K562 (cell line): ENCODE results near the gene MRPL58. TPM values are rescaled to one million over a fixed set of nuclear protein-coding genes. Genes with fewer than 3 reads are reported as not detected.

Experiments
- ATAC-seq: fragments of 200-7000 bp; cut with Tn5 transposase; 3 replicates; pipeline ENCODE4 v1.9.1; 2020; ENCODE audit warnings: moderate library complexity
- BruUV-seq: library from RNA; stranded (reverse); fragments of 400-500 nt; replicated peaks from 2 replicates; lab custom pipeline; 2021; lab: Mats Ljungman, UMichigan
- CTCF ChIA-PET: fragments of 300-600 bp; formaldehyde crosslinking; extraction: SDS; loops from one replicate; lab custom pipeline; 2021; ENCODE audit warnings: low intra/inter-chr PET ratio; lab: Yijun Ruan, JAX
- POLR2A ChIA-PET: fragments of 300-600, 350-650 bp; sonication (Branson Sonifier 250); formaldehyde crosslinking; extraction: SDS; loops from one replicate; lab custom pipeline; 2021; ENCODE audit warnings: antibody characterized with exemption, inconsistent platforms; lab: Yijun Ruan, JAX
- DNase-seq, 4 experiments: peaks; one replicate each; pipeline versions ENCODE4 v3.0.0 to v3.0.0-alpha.2; 2011 to 2018; ENCODE audit warnings: low spot score in 3 of 4, mixed read lengths in 3 of 4; ENCODE audit errors: extremely low read depth in 1 of 4
- FAIRE-seq: peaks from 2 replicates; lab custom pipeline; 2011; peaks lifted over from hg19 to GRCh38; lab: Jason Lieb, UNC
- H2AFZ ChIP-seq: 2 replicates; pipeline ENCODE4 v1.6.0; 2011; ENCODE audit warnings: low read depth, low read length, control low read depth, inconsistent platforms
- H3K27ac ChIP-seq: fragments of 200-600 bp; 3 replicates; pipeline ENCODE4 v1.8.0; 2011; ENCODE audit warnings: low read depth, mild to moderate bottlenecking, control low read depth, inconsistent platforms, low read length, moderate library complexity, mixed read lengths; ENCODE audit errors: extremely low read depth
- H3K27me3 ChIP-seq, 2 experiments: fragments of 300-600 bp in 1 of 2; 2 replicates in 1 of 2; 3 replicates in 1 of 2; pipeline versions ENCODE4 v1.6.0 to v1.8.0; 2011; ENCODE audit warnings: inconsistent platforms in 2 of 2, low read length in 2 of 2, mild to moderate bottlenecking in 1 of 2, mixed read lengths in 1 of 2, moderate library complexity in 1 of 2; ENCODE audit not compliant: control insufficient read depth in 2 of 2, insufficient read depth in 2 of 2
- H3K36me3 ChIP-seq: fragments of 300-600 bp; 3 replicates; pipeline ENCODE4 v1.8.0; 2011; ENCODE audit warnings: mild to moderate bottlenecking, low read length, inconsistent platforms; ENCODE audit not compliant: control insufficient read depth, insufficient read depth
- H3K4me1 ChIP-seq, 2 experiments: fragments of 200-600 bp in 1 of 2; replicated peaks in 1 of 2; 2 replicates in 1 of 2; 3 replicates in 1 of 2; pipeline versions ENCODE4 v1.5.1 to v1.8.0; 2011; ENCODE audit warnings: inconsistent platforms in 2 of 2, low read length in 2 of 2, mild to moderate bottlenecking in 1 of 2, mixed read lengths in 1 of 2, moderate library complexity in 1 of 2; ENCODE audit not compliant: control insufficient read depth in 2 of 2, insufficient read depth in 2 of 2
- H3K4me2 ChIP-seq: 2 replicates; pipeline ENCODE4 v1.6.1; 2011; ENCODE audit warnings: low read length, control low read depth, inconsistent platforms, mixed read lengths; ENCODE audit not compliant: insufficient read depth
- H3K4me3 ChIP-seq: fragments of 200-600 bp; sonication (generic), shearing (Covaris generic); 2 replicates; pipeline ENCODE4 v1.5.1; 2016; ENCODE audit warnings: control low read depth, inconsistent platforms
- H3K79me2 ChIP-seq: fragments of 200-600 bp; 3 replicates; pipeline ENCODE4 v1.8.0; 2011; ENCODE audit warnings: low read length, inconsistent platforms; ENCODE audit not compliant: control insufficient read depth, insufficient read depth
- H3K9ac ChIP-seq, 2 experiments: 2 replicates each; pipeline versions ENCODE4 v1.6.0 to v1.6.1; 2011; ENCODE audit warnings: low read depth in 2 of 2, low read length in 2 of 2, control low read depth in 1 of 2, inconsistent platforms in 1 of 2, mild to moderate bottlenecking in 1 of 2, mixed read lengths in 1 of 2; ENCODE audit not compliant: insufficient read depth in 1 of 2
- H3K9me1 ChIP-seq: one replicate; pipeline ENCODE4 v1.6.0; 2011; ENCODE audit warnings: inconsistent platforms, mild to moderate bottlenecking, low read length, moderate library complexity; ENCODE audit not compliant: control insufficient read depth, insufficient read depth
- H3K9me3 ChIP-seq: replicated peaks from 2 replicates; pipeline ENCODE4 v1.5.1; 2011; ENCODE audit warnings: low read depth, low read length, inconsistent platforms; ENCODE audit not compliant: control insufficient read depth, insufficient read depth
- H4K20me1 ChIP-seq: replicated peaks from 2 replicates; pipeline ENCODE4 v1.6.1; 2011; ENCODE audit warnings: low read length, inconsistent platforms, mixed read lengths; ENCODE audit not compliant: control insufficient read depth, insufficient read depth
- DACH1 ChIP-seq: fragments of 450-650 bp; IDR thresholded peaks from 2 replicates; pipeline ENCODE4 v1.6.1; 2018; ENCODE audit not compliant: partially characterized antibody
- DPF2 ChIP-seq: fragments of 450-650 bp; IDR thresholded peaks from 2 replicates; pipeline ENCODE4 v1.6.1; 2016
- ERF ChIP-seq: fragments of 450-650 bp; formaldehyde crosslinking; IDR thresholded peaks from 2 replicates; pipeline ENCODE4 v1.4.0; 2020; ENCODE audit warnings: mild to moderate bottlenecking, mixed read lengths
- HMGN3 ChIP-seq: IDR thresholded peaks from 2 replicates; pipeline ENCODE4 v1.6.1; 2011; ENCODE audit warnings: borderline replicate concordance, low read depth, mild to moderate bottlenecking, mixed read lengths, low read length; ENCODE audit not compliant: insufficient read length; ENCODE audit errors: extremely low read depth
- ILK ChIP-seq: fragments of 450-650 bp; IDR thresholded peaks from 2 replicates; pipeline ENCODE4 v1.6.1; 2016; ENCODE audit warnings: missing genetic modification characterization, low read depth, mild to moderate bottlenecking, missing compliant biosample characterization, moderate library complexity, borderline replicate concordance
- PYGO2 ChIP-seq: fragments of 450-650 bp; IDR thresholded peaks from 2 replicates; pipeline ENCODE4 v1.6.1; 2016; ENCODE audit warnings: mild to moderate bottlenecking, missing genetic modification characterization, moderate library complexity, missing compliant biosample characterization
- SRSF1 ChIP-seq: fragments of 200-400 bp; formaldehyde crosslinking; IDR thresholded peaks from 2 replicates; pipeline ENCODE4 v1.6.1; 2017; ENCODE audit warnings: mild to moderate bottlenecking, low read depth, low read length, moderate library complexity
- WHSC1 ChIP-seq: IDR thresholded peaks from one replicate; pipeline ENCODE4 v1.6.1; 2012; ENCODE audit warnings: low read length, control low read depth, inconsistent platforms
- ZBTB2 ChIP-seq: fragments of 450-650 bp; IDR thresholded peaks from 2 replicates; pipeline ENCODE4 v1.6.1; 2016; ENCODE audit warnings: antibody characterized with exemption
- ZKSCAN3 ChIP-seq: fragments of 250-450 bp; sonication (Bioruptor Pico); IDR thresholded peaks from 2 replicates; pipeline ENCODE4 v1.4.0; 2020
- WGBS: fragments of 100-300 bp; shearing (Covaris generic); methylation state at CpG from one replicate; pipeline ENCODE4 v1.1.6; 2016; ENCODE audit warnings: low coverage, mixed read lengths; ENCODE audit not compliant: insufficient coverage; ENCODE audit errors: missing lambda C conversion rate; 5-methylcytosine and 5-hydroxymethylcytosine counted together
- in situ Hi-C: fragments of 300-500 bp; cut with MboI; formaldehyde crosslinking; loops from 4 replicates; pipeline ENCODE4 v1.15.0; 2018; ENCODE audit warnings: inconsistent platforms, mixed read lengths
- intact Hi-C: fragments of 100-400 bp; cut with micrococcal nuclease; formaldehyde crosslinking; loops from 2 replicates; pipeline ENCODE4 v1.14.2; 2022
- polyA plus RNA-seq, 8 experiments: library from polyadenylated mRNA; depleted of rRNA in 4 of 8; stranded (reverse) in 5 of 8; unstranded in 3 of 8; fragments of >200 nt; fragmentation: Nextera tagmentation in 2 of 8; fragmentation: Illumina TruSeq in 1 of 8; extraction: Ambion mirVana in 2 of 8; extraction: Trizol in 1 of 8; gene quantifications; 2 replicates each; pipeline versions ENCODE4 v1.2.1 to v1.2.3, GENCODE V29; 2011 to 2014; ENCODE audit warnings: inconsistent platforms in 1 of 8, missing spikeins in 1 of 8
- total RNA-seq, 7 experiments: library from RNA; depleted of rRNA in 6 of 7; stranded (reverse); fragments of >200 nt in 6 of 7; fragmentation: Illumina TruSeq in 2 of 7; extraction: Trizol in 2 of 7; gene quantifications; 2 replicates each; pipeline versions ENCODE4 v1.2.1 to v1.2.3, GENCODE V29; 2011 to 2021; ENCODE audit warnings: low replicate concordance in 1 of 7
- TF ChIP-seq, protein P1 (sequence below): IDR thresholded peaks from 2 replicates; pipeline ENCODE4 v1.6.1; 2011; ENCODE audit warnings: borderline replicate concordance, low read depth, mild to moderate bottlenecking, moderate library complexity, low read length; ENCODE audit not compliant: insufficient read depth, poor library complexity, severe bottlenecking
- TF ChIP-seq, protein P2 (sequence below): sonication (generic); formaldehyde crosslinking; IDR thresholded peaks from 2 replicates; pipeline ENCODE4 v1.8.0; 2022; ENCODE audit warnings: mild to moderate bottlenecking, missing genetic modification reagents

MRPL58 gene
- total and polyA plus RNA-seq, 9 of the 15 experiments (the other 6 are each of a cell fraction or from before 2014, with no cell fraction given), result 30.8 to 107 (median 72.4) TPM

DNA sequence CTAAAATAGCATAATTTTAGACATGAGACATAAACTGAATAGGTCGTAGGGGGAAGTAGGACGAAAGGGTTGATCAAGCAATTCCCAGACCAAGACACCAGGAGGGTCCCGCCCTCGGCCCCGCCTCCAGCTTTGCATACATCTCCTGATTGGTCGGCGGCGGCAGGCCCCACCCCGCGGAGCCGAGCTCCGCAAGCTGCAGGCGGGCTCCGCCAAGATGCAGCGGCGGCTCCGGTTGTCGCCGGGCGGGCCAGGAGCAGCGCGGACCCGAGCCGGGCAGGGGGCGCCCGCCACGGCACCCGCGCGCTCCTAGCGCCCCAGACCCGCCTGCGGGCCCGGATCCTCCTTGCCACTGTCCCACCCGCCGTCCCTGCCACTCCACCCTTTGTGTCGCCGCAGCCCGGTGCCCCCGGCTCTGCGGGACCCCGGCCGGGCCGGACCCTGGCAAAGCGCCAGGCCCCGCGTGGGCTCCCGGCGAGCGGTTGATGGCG lies 25.0 kb upstream of the MRPL58 start, which contains the start of gene CDR2L (continued):
- TF ChIP-seq, protein P1, sequence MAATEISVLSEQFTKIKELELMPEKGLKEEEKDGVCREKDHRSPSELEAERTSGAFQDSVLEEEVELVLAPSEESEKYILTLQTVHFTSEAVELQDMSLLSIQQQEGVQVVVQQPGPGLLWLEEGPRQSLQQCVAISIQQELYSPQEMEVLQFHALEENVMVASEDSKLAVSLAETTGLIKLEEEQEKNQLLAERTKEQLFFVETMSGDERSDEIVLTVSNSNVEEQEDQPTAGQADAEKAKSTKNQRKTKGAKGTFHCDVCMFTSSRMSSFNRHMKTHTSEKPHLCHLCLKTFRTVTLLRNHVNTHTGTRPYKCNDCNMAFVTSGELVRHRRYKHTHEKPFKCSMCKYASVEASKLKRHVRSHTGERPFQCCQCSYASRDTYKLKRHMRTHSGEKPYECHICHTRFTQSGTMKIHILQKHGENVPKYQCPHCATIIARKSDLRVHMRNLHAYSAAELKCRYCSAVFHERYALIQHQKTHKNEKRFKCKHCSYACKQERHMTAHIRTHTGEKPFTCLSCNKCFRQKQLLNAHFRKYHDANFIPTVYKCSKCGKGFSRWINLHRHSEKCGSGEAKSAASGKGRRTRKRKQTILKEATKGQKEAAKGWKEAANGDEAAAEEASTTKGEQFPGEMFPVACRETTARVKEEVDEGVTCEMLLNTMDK, result peak; percentile 68
- no peak for TF ChIP-seq DACH1
- no peak for TF ChIP-seq ZKSCAN3 (CRISPR knock-in tag)
- no peak for TF ChIP-seq SRSF1
- no peak for TF ChIP-seq WHSC1

GRCh38 chr17:74987909-74988711 lies 24.4 kb upstream of the MRPL58 start:
- H2AFZ ChIP-seq, result peak overlapping the region; percentile 94
- no peaks in the 10 kb centered on the region for H3K9me1 ChIP-seq
- H3K9me3 ChIP-seq, result no peaks in the 10 kb centered on the region
- ChIA-PET CTCF (interaction anchor here (0.6 to 1.1 kb wide), 3 partner anchors 18 to 85 kb away, joined by 3 to 5 read pairs (median 4); no protein-coding TSS in a partner anchor), POLR2A (interaction anchor here (0.5 to 6.4 kb wide), 15 partner anchors 8 to 750 kb away, joined by 3 to 56 read pairs (median 4); partner anchors contain the start of gene MRPL58)
- peaks cover 7% of the 10 kb centered on the region; the same call in 1 of the 2 replicates for H4K20me1 ChIP-seq
- H3K79me2 ChIP-seq, result peaks cover 10% of the 10 kb centered on the region; the same call in 2 of the 3 replicates
- H3K27ac ChIP-seq, result peak overlapping the region; percentile 75
- H3K4me2 ChIP-seq, result peak overlapping the region; percentile 94
- in situ Hi-C loops, result no loop called here
- H3K36me3 ChIP-seq, result no peaks in the 10 kb centered on the region
- 1% methylated on average over 33 of the region's 76 CpGs for WGBS
- ATAC-seq, result peak; percentile 81
- H3K4me1 ChIP-seq, result peaks cover 12 to 34% of the 10 kb centered on the region in 2 experiments; a peak in 4 of 5 replicates
- no TSS peak for BruUV-seq
- peak; percentile 70 to 78 (median 77) for DNase-seq
- intact Hi-C loops, result no loop called here
- peak; percentile 56 for FAIRE-seq
- H3K4me3 ChIP-seq, result peak overlapping the region; percentile 83
- H3K27me3 ChIP-seq, result no peaks in the 10 kb centered on the region
- peak overlapping the region; percentile 69 to 93 for H3K9ac ChIP-seq
- TF ChIP-seq, protein P2, sequence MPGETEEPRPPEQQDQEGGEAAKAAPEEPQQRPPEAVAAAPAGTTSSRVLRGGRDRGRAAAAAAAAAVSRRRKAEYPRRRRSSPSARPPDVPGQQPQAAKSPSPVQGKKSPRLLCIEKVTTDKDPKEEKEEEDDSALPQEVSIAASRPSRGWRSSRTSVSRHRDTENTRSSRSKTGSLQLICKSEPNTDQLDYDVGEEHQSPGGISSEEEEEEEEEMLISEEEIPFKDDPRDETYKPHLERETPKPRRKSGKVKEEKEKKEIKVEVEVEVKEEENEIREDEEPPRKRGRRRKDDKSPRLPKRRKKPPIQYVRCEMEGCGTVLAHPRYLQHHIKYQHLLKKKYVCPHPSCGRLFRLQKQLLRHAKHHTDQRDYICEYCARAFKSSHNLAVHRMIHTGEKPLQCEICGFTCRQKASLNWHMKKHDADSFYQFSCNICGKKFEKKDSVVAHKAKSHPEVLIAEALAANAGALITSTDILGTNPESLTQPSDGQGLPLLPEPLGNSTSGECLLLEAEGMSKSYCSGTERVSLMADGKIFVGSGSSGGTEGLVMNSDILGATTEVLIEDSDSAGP (CRISPR knock-in tag), result no peak
- no peak for TF ChIP-seq DPF2
- TF ChIP-seq ZBTB2, result 0 out of 2 replicates have a peak, but pooled peaks have one; percentile 10
- TF ChIP-seq ILK (tag), result no peak
- peak; percentile 69 for TF ChIP-seq HMGN3
- no peak for TF ChIP-seq ERF (CRISPR knock-in tag)
- no peak for TF ChIP-seq PYGO2 (tag)
